SU-DHL-6 (cell line): ENCODE results near the gene RBMS1.

Source experiments
- CTCF ChIP-seq: fragments of 200-600 bp; sonication (generic); IDR thresholded peaks from one replicate; pipeline ENCODE4 v1.5.1; 2017; ENCODE audit warnings: antibody characterized with exemption, mild to moderate bottlenecking, low read length, moderate library complexity; ENCODE audit not compliant: insufficient read depth, poor library complexity, severe bottlenecking
- EZH2phosphoT487 ChIP-seq: fragments of 200-600 bp; sonication (generic), shearing (Covaris generic); conservative IDR thresholded peaks from 2 replicates; pipeline ENCODE4 v1.6.1; 2018; ENCODE audit warnings: mild to moderate bottlenecking, antibody characterized with exemption, low read length, moderate library complexity, mixed read lengths

- TF ChIP-seq CTCF (no peak), EZH2phosphoT487 (no peak)
Measured at GRCh38 chr2:160293391-160294091, 200.1 kb downstream of the RBMS1 start.
